Kidney (tissue), 14 donors: ENCODE results near the gene EPS8. TPM values are rescaled to one million over a fixed set of nuclear protein-coding genes. Genes with fewer than 3 reads are reported as not detected.

Experiments
- DNase-seq, 5 donors: peaks; one replicate each; pipeline ENCODE4 v3.0.0-alpha.2; 2013 to 2020
- FAIRE-seq: peaks from 2 replicates; lab custom pipeline; 2012; peaks lifted over from hg19 to GRCh38; lab: Jason Lieb, UNC
- H3K27ac ChIP-seq, 2 donors: one replicate each; pipeline ENCODE4 v1.7.0; 2013; ENCODE audit warnings: low read depth in 2 of 2, low read length in 2 of 2, inconsistent platforms in 1 of 2
- H3K27me3 ChIP-seq: one replicate; pipeline ENCODE4 v1.7.1; 2013; ENCODE audit warnings: low read length, inconsistent platforms; ENCODE audit not compliant: control insufficient read depth, insufficient read depth
- H3K36me3 ChIP-seq, 3 donors: one replicate each; pipeline versions ENCODE4 v1.7.0 to v1.7.1; 2013; ENCODE audit warnings: low read length in 3 of 3, control low read depth in 1 of 3, inconsistent platforms in 1 of 3; ENCODE audit not compliant: insufficient read depth in 3 of 3, control insufficient read depth in 2 of 3
- H3K4me1 ChIP-seq, 3 donors: one replicate each; pipeline versions ENCODE4 v1.7.0 to v1.7.1; 2013; ENCODE audit warnings: low read length in 3 of 3, inconsistent platforms in 1 of 3, low read depth in 1 of 3; ENCODE audit not compliant: control insufficient read depth in 2 of 3, insufficient read depth in 2 of 3
- H3K4me3 ChIP-seq, 3 donors: one replicate each; pipeline versions ENCODE4 v1.7.0 to v1.8.1; 2013; ENCODE audit warnings: low read length in 3 of 3, control low read depth in 1 of 3, inconsistent platforms in 1 of 3
- H3K9ac ChIP-seq, 3 donors: one replicate each; pipeline versions ENCODE4 v1.7.0 to v1.7.1; 2013; ENCODE audit warnings: low read length in 3 of 3, control low read depth in 1 of 3, inconsistent platforms in 1 of 3
- H3K9me3 ChIP-seq, 3 donors: one replicate each; pipeline versions ENCODE4 v1.7.0 to v1.7.1; 2013; ENCODE audit warnings: low read length in 3 of 3, control low read depth in 1 of 3, inconsistent platforms in 1 of 3; ENCODE audit not compliant: control insufficient read depth in 2 of 3, insufficient read depth in 1 of 3
- CTCF ChIP-seq: IDR thresholded peaks from 3 replicates; pipeline ENCODE4 v1.5.1; 2012; ENCODE audit warnings: mild to moderate bottlenecking, moderate library complexity, borderline replicate concordance; ENCODE audit not compliant: insufficient read depth; ENCODE audit errors: extremely low read depth
- intact Hi-C: fragments of 100-400 bp; cut with DNase I; formaldehyde crosslinking; loops from one replicate; pipeline ENCODE4 v1.11.1; 2022
- polyA plus RNA-seq: library from polyadenylated mRNA; stranded (reverse); fragments of 350-450 nt; fragmentation: Illumina TruSeq; extraction: RNeasy Lipid Tissue Mini Kit (QIAGEN cat#74804); gene quantifications from one replicate; pipeline ENCODE4 v1.2.3, GENCODE V29; 2014; ENCODE audit warnings: low read depth, low replicate concordance; ENCODE audit not compliant: insufficient read depth
- total RNA-seq: library from RNA; stranded (reverse); fragmentation: NEBNext Ultra II Directional; extraction: Animal tissue kit (Norgen Biotek cat#: 25700); gene quantifications from one replicate; pipeline ENCODE4 v1.2.1, GENCODE V29; 2021
- donor health status: control.
- donor health status: control.
- donor health status: control.
- donor health status: control.
- donor health status: control.
- donor health status: DM: yes; HTN: yes; CAD: no.
- donor health status: Normal renal cell carcinoma (clear cell type).

Gene EPS8
- total and polyA plus RNA-seq, 2 donors from 2014 or later: 33.9 to 80.3 TPM

GRCh38 chr12:15728118-15728598, 61.0 kb downstream of the EPS8 start:
- Histone ChIP-seq H3K27ac (no peak overlapping the region), H3K36me3 (no peaks in the 10 kb centered on the region), H3K4me3 (peak overlapping the region in 1 of 3 donors; percentile 0), H3K9ac (no peak overlapping the region), H3K9me3 (no peaks in the 10 kb centered on the region), H3K4me1 (peaks cover 0 to 4% (median 2%) of the 10 kb centered on the region in 3 donors), H3K27me3 (no peaks in the 10 kb centered on the region)
- DNase-seq (no peak), FAIRE-seq (no peak)
- intact Hi-C loops: no loop called here
- no peak for TF ChIP-seq CTCF

- Histone ChIP-seq H3K4me1 (no peaks in the 10 kb centered on the region), H3K27me3 (no peaks in the 10 kb centered on the region), H3K9me3 (no peaks in the 10 kb centered on the region), H3K36me3 (no peaks in the 10 kb centered on the region), H3K9ac (no peak overlapping the region), H3K4me3 (no peak overlapping the region), H3K27ac (peak overlapping the region; percentile 5 to 34)
- intact Hi-C loops: no loop called here
- no peak for DNase-seq
- no peak for TF ChIP-seq CTCF
- no peak for FAIRE-seq
These were observed 62.4 kb downstream of the EPS8 start for GRCh38 chr12:15726878-15727150.

- Histone ChIP-seq H3K4me1 (no peaks in the 10 kb centered on the region), H3K9ac (no peak overlapping the region), H3K27me3 (no peaks in the 10 kb centered on the region), H3K4me3 (no peak overlapping the region), H3K36me3 (no peaks in the 10 kb centered on the region), H3K27ac (peak overlapping the region in 1 of 2 donors; percentile 5), H3K9me3 (no peaks in the 10 kb centered on the region)
- no peak for TF ChIP-seq CTCF
- no peak for FAIRE-seq
- DNase-seq: no peak
- intact Hi-C loops: no loop called here
These were observed 62.9 kb downstream of the EPS8 start for GRCh38 chr12:15726027-15726877.
